Small intestine (tissue), 7 donors: Measurements from ENCODE around the gene VWA1. TPM values are rescaled to one million over a fixed set of nuclear protein-coding genes. Genes with fewer than 3 reads are reported as not detected.
"Not testable (repeated sequence)": the region's sequence is repeated elsewhere in the genome, so short reads cannot be mapped to it uniquely, and the experiment has no call there.

Source experiments
- DNase-seq, 2 donors: peaks; one replicate each; pipeline versions ENCODE4 v3.0.0 to v3.0.0-alpha.2; 2013
- FAIRE-seq: peaks from 2 replicates; lab custom pipeline; 2012; peaks lifted over from hg19 to GRCh38; lab: Jason Lieb, UNC
- H3K27ac ChIP-seq, 3 donors: one replicate each; pipeline ENCODE4 v1.5.1; 2013; ENCODE audit warnings: low read length in 2 of 3, mild to moderate bottlenecking in 2 of 3, control low read depth in 1 of 3, inconsistent platforms in 1 of 3, low read depth in 1 of 3, moderate library complexity in 1 of 3
- H3K27me3 ChIP-seq, 3 donors: one replicate each; pipeline ENCODE4 v1.6.1; 2013; ENCODE audit warnings: low read length in 3 of 3, inconsistent platforms in 1 of 3; ENCODE audit not compliant: control insufficient read depth in 3 of 3, insufficient read depth in 3 of 3
- H3K36me3 ChIP-seq, 3 donors: one replicate each; pipeline ENCODE4 v1.6.1; 2013; ENCODE audit warnings: low read length in 3 of 3, inconsistent platforms in 1 of 3, low read depth in 1 of 3, mild to moderate bottlenecking in 1 of 3, moderate library complexity in 1 of 3; ENCODE audit not compliant: control insufficient read depth in 3 of 3, insufficient read depth in 2 of 3
- H3K4me1 ChIP-seq, 3 donors: one replicate each; pipeline ENCODE4 v1.6.1; 2013; ENCODE audit warnings: low read length in 2 of 3, inconsistent platforms in 1 of 3, low read depth in 1 of 3, mild to moderate bottlenecking in 1 of 3, moderate library complexity in 1 of 3; ENCODE audit not compliant: control insufficient read depth in 3 of 3, insufficient read depth in 2 of 3
- H3K4me3 ChIP-seq, 3 donors: one replicate each; pipeline ENCODE4 v1.5.1; 2013; ENCODE audit warnings: low read length in 3 of 3, control low read depth in 1 of 3, inconsistent platforms in 1 of 3, low read depth in 1 of 3, mild to moderate bottlenecking in 1 of 3, moderate library complexity in 1 of 3
- H3K9me3 ChIP-seq, 2 donors: one replicate each; pipeline ENCODE4 v1.6.1; 2013; ENCODE audit warnings: low read depth in 1 of 2, low read length in 1 of 2; ENCODE audit not compliant: control insufficient read depth in 2 of 2, insufficient read depth in 1 of 2
- WGBS, 3 donors: extraction: QIAGEN DNeasy Blood & Tissue Kit; methylation state at CpG; one replicate each; pipeline ENCODE4 v1.1.7; 2013; 5-methylcytosine and 5-hydroxymethylcytosine counted together
- polyA plus RNA-seq, 4 donors: library from polyadenylated mRNA; stranded (reverse) in 3 of 4; unstranded in 1 of 4; fragments of 200-250 nt in 3 of 4; fragments of 120-200 nt in 1 of 4; gene quantifications; one replicate each; pipeline versions ENCODE4 v1.2.1 to v1.2.3, GENCODE V29; 2013
- donor health status: healthy with polysubstance abuse.
- donor health status: control.
- donor health status: control.
- donor health status: Bipolar disorder and iron deficiency.
- donor health status: healthy.

The VWA1 gene
- polyA plus RNA-seq, 4 donors, result 0.67 to 122 (median 6.9) TPM

- Histone ChIP-seq H3K4me3 (peak overlapping the region; percentile 69 to 86 (median 72)), H3K4me1 (peaks cover 0 to 5% (median 0%) of the 10 kb centered on the region in 3 donors), H3K36me3 (peaks cover 0 to 8% (median 0%) of the 10 kb centered on the region in 3 donors), H3K27ac (peak overlapping the region in 2 of 3 donors; percentile 87 to 88), H3K9me3 (peaks cover 0 to 2% of the 10 kb centered on the region in 2 donors), H3K27me3 (no peaks in the 10 kb centered on the region)
- WGBS, 3 donors, result 14 to 16% (median 14%) methylated on average over 16 of the region's 16 CpGs
- FAIRE-seq (no peak), DNase-seq (peak; percentile 35 to 72)
Observed at GRCh38 chr1:1470626-1471388, 35.3 kb downstream of the VWA1 start.

- peaks cover 0 to 5% (median 0%) of the 10 kb centered on the region in 3 donors for H3K4me1 ChIP-seq
- peak within 1 kb of the TSS in 2 of 3 donors; percentile 87 to 88 for H3K27ac ChIP-seq
- no peaks in the 10 kb centered on the region for H3K9me3 ChIP-seq
- 0 to 1% (median 1%) methylated on average over 44 to 87 of the region's 87 CpGs for WGBS, 3 donors
- H3K27me3 ChIP-seq, result no peaks in the 10 kb centered on the region
- FAIRE-seq (no peak), DNase-seq (peak; percentile 94 to 97)
- peak within 1 kb of the TSS; percentile 69 to 86 (median 72) for H3K4me3 ChIP-seq
- H3K36me3 ChIP-seq, result peaks cover 0 to 8% (median 0%) of the 10 kb centered on the region in 3 donors
Observed at GRCh38 chr1:1471389-1472052, 36.0 kb downstream of the VWA1 start, which contains the start of gene ATAD3B. TSS of gene ATAD3B (plus strand) at chr1:1471765. CDS start at chr1:1471885, 120 bp downstream.

- H3K4me1 ChIP-seq, H3K27ac ChIP-seq, FAIRE-seq, H3K9me3 ChIP-seq, H3K27me3 ChIP-seq: not testable (repeated sequence)
- H3K4me3 ChIP-seq, result peak overlapping the region; percentile 50 to 86 (median 72)
- 1 to 4% (median 2%) methylated on average over 26 to 54 of the region's 65 CpGs for WGBS, 3 donors
- peak; percentile 11 to 32 for DNase-seq
- peaks cover 0 to 15% (median 0%) of the 10 kb centered on the region in 3 donors for H3K36me3 ChIP-seq
Observed at GRCh38 chr1:1472053-1472876, 36.8 kb downstream of the VWA1 start.

- WGBS, 3 donors, result 83 to 86% (median 83%) methylated on average over 14 to 15 of the region's 17 CpGs
- H3K27me3 ChIP-seq, H3K27ac ChIP-seq, H3K4me3 ChIP-seq, H3K9me3 ChIP-seq, DNase-seq, H3K4me1 ChIP-seq, FAIRE-seq: not testable (repeated sequence)
- peaks cover 11 to 43% (median 12%) of the 10 kb centered on the region in 3 donors for H3K36me3 ChIP-seq
Observed at GRCh38 chr1:1476011-1476410, 40.5 kb downstream of the VWA1 start.

GRCh38 chr1:1477206-1477605 lies 41.7 kb downstream of the VWA1 start:
- H3K9me3 ChIP-seq, result no peaks in the 10 kb centered on the region
- peaks cover 11 to 49% (median 12%) of the 10 kb centered on the region in 3 donors for H3K36me3 ChIP-seq
- no peaks in the 10 kb centered on the region for H3K4me1 ChIP-seq
- 96 to 98% (median 97%) methylated on average over 22 of the region's 22 CpGs for WGBS, 3 donors
- no peaks in the 10 kb centered on the region for H3K27me3 ChIP-seq
- FAIRE-seq, result no peak
- no peak overlapping the region for H3K27ac ChIP-seq
- no peak for DNase-seq
- no peak overlapping the region for H3K4me3 ChIP-seq

GRCh38 chr1:1479547-1480487 lies 44.3 kb downstream of the VWA1 start:
- FAIRE-seq (no peak), DNase-seq (no peak)
- Histone ChIP-seq H3K9me3 (no peaks in the 10 kb centered on the region), H3K27ac (no peak overlapping the region), H3K36me3 (peaks cover 11 to 64% (median 12%) of the 10 kb centered on the region in 3 donors), H3K27me3 (no peaks in the 10 kb centered on the region), H3K4me3 (no peak overlapping the region), H3K4me1 (no peaks in the 10 kb centered on the region)
- 95 to 97% (median 96%) methylated on average over 40 to 42 of the region's 42 CpGs for WGBS, 3 donors

GRCh38 chr1:1480488-1480867 lies 45.0 kb downstream of the VWA1 start:
- not testable (repeated sequence) for DNase-seq, H3K27me3 ChIP-seq, H3K27ac ChIP-seq, H3K9me3 ChIP-seq, FAIRE-seq, H3K4me1 ChIP-seq, H3K4me3 ChIP-seq
- H3K36me3 ChIP-seq, result peaks cover 11 to 68% (median 12%) of the 10 kb centered on the region in 3 donors
- WGBS, 3 donors, result 93 to 98% (median 97%) methylated on average over 15 to 16 of the region's 16 CpGs
